Mesendoderm (in vitro differentiated cells): ENCODE results near the gene SCOC.

ENCODE experiments used
- DNase-seq: peaks from one replicate; pipeline ENCODE4 v3.0.0; 2013
- H2AK5ac ChIP-seq: 2 replicates; pipeline ENCODE4 v1.6.1; 2013; ENCODE audit warnings: low read length, inconsistent platforms
- H2BK120ac ChIP-seq: 2 replicates; pipeline ENCODE4 v1.6.1; 2013; ENCODE audit warnings: low read depth, mild to moderate bottlenecking, low read length, moderate library complexity, mixed read lengths
- H2BK15ac ChIP-seq: replicated peaks from 2 replicates; pipeline ENCODE4 v1.6.1; 2013; ENCODE audit warnings: low read depth, mild to moderate bottlenecking, moderate library complexity
- H2BK5ac ChIP-seq: 2 replicates; pipeline ENCODE4 v1.6.1; 2013; ENCODE audit warnings: low read length, inconsistent platforms
- H3K18ac ChIP-seq: 2 replicates; pipeline ENCODE4 v1.6.1; 2013; ENCODE audit warnings: mild to moderate bottlenecking, low read length, mixed read lengths
- H3K23ac ChIP-seq: one replicate; pipeline ENCODE4 v1.6.1; 2013; ENCODE audit warnings: low read length
- H3K27ac ChIP-seq: 2 replicates; pipeline ENCODE4 v1.5.1; 2013; ENCODE audit warnings: low read depth, mild to moderate bottlenecking, inconsistent platforms, low read length, moderate library complexity
- H3K27me3 ChIP-seq: 2 replicates; pipeline ENCODE4 v1.6.1; 2013; ENCODE audit warnings: low read length, control low read depth, mild to moderate bottlenecking, inconsistent platforms; ENCODE audit not compliant: insufficient read depth, poor library complexity
- H3K36me3 ChIP-seq: 2 replicates; pipeline ENCODE4 v1.6.1; 2013; ENCODE audit warnings: low read length, inconsistent platforms; ENCODE audit not compliant: control insufficient read depth, insufficient read depth
- H3K4ac ChIP-seq: one replicate; pipeline ENCODE4 v1.6.1; 2013; ENCODE audit warnings: low read depth, mild to moderate bottlenecking, low read length, moderate library complexity
- H3K4me1 ChIP-seq: 2 replicates; pipeline ENCODE4 v1.6.1; 2013; ENCODE audit warnings: low read depth, low read length, inconsistent platforms; ENCODE audit not compliant: control insufficient read depth
- H3K4me2 ChIP-seq: 2 replicates; pipeline ENCODE4 v1.6.1; 2013; ENCODE audit warnings: low read length
- H3K4me3 ChIP-seq: 2 replicates; pipeline ENCODE4 v1.5.1; 2013; ENCODE audit warnings: mild to moderate bottlenecking, low read length
- H3K56ac ChIP-seq: one replicate; pipeline ENCODE4 v1.6.1; 2013; ENCODE audit warnings: low read length
- H3K79me1 ChIP-seq: 2 replicates; pipeline ENCODE4 v1.6.1; 2013; ENCODE audit warnings: low read length, inconsistent platforms
- H3K79me2 ChIP-seq: 2 replicates; pipeline ENCODE4 v1.6.1; 2013; ENCODE audit warnings: mild to moderate bottlenecking, low read length; ENCODE audit not compliant: control insufficient read depth, insufficient read depth
- H3K9ac ChIP-seq: 2 replicates; pipeline ENCODE4 v1.6.1; 2013; ENCODE audit warnings: low read length, inconsistent platforms
- H4K5ac ChIP-seq: one replicate; pipeline ENCODE4 v1.6.1; 2013; ENCODE audit warnings: low read length
- H4K8ac ChIP-seq: one replicate; pipeline ENCODE4 v1.6.1; 2013; ENCODE audit warnings: low read depth, mild to moderate bottlenecking, control low read depth, low read length, moderate library complexity
- WGBS: extraction: QIAGEN DNeasy Blood & Tissue Kit; methylation state at CpG from one replicate; pipeline ENCODE4 v1.1.7; 2013; ENCODE audit warnings: low lambda C conversion rate, missing lambda C conversion rate; ENCODE audit not compliant: insufficient coverage; ENCODE audit errors: extremely low coverage; 5-methylcytosine and 5-hydroxymethylcytosine counted together

The SCOC gene

GRCh38 chr4:140353786-140354185, 19.7 kb upstream of the SCOC start:
- Histone ChIP-seq H3K4ac (no peak overlapping the region), H3K18ac (no peak overlapping the region), H3K4me1 (peaks cover 11% of the 10 kb centered on the region), H3K79me2 (no peaks in the 10 kb centered on the region), H3K4me3 (no peak overlapping the region), H2BK5ac (no peak overlapping the region), H3K9ac (no peak overlapping the region), H3K56ac (no peak overlapping the region), H3K27ac (no peak overlapping the region), H3K23ac (no peak overlapping the region), H4K5ac (no peak overlapping the region), H3K36me3 (no peaks in the 10 kb centered on the region), H4K8ac (no peak overlapping the region), H2BK120ac (no peak overlapping the region), H2AK5ac (no peak overlapping the region), H3K4me2 (no peak overlapping the region), H2BK15ac (no peak overlapping the region), H3K27me3 (no peaks in the 10 kb centered on the region), H3K79me1 (no peaks in the 10 kb centered on the region)
- WGBS = no CpG with 5 or more reads among the region's 6 CpGs
- no peak for DNase-seq

- Histone ChIP-seq H2BK120ac (no peak overlapping the region), H2BK5ac (no peak overlapping the region), H3K4me2 (no peak overlapping the region), H3K79me1 (no peaks in the 10 kb centered on the region), H3K4me3 (no peak overlapping the region), H3K36me3 (no peaks in the 10 kb centered on the region), H3K9ac (no peak overlapping the region), H3K56ac (no peak overlapping the region), H3K27me3 (no peaks in the 10 kb centered on the region), H2BK15ac (no peak overlapping the region), H2AK5ac (no peak overlapping the region), H3K4ac (no peak overlapping the region), H3K18ac (no peak overlapping the region), H3K23ac (no peak overlapping the region), H3K79me2 (no peaks in the 10 kb centered on the region), H3K4me1 (peaks cover 11% of the 10 kb centered on the region), H3K27ac (no peak overlapping the region), H4K5ac (no peak overlapping the region), H4K8ac (no peak overlapping the region)
- DNase-seq = no peak
- no CpG with 5 or more reads among the region's 1 CpG for WGBS
These were observed 18.2 kb upstream of the SCOC start for GRCh38 chr4:140355288-140355687.

GRCh38 chr4:140357868-140358267, 15.6 kb upstream of the SCOC start:
- H2BK120ac ChIP-seq = no peak overlapping the region
- H4K8ac ChIP-seq = no peak overlapping the region
- no peak overlapping the region for H3K18ac ChIP-seq
- no peak overlapping the region for H3K27ac ChIP-seq
- H3K79me1 ChIP-seq = no peaks in the 10 kb centered on the region
- H3K4me2 ChIP-seq = no peak overlapping the region
- H3K4me3 ChIP-seq = no peak overlapping the region
- no peak overlapping the region for H3K4ac ChIP-seq
- WGBS = no CpG with 5 or more reads among the region's 3 CpGs
- H3K56ac ChIP-seq = no peak overlapping the region
- H3K23ac ChIP-seq = no peak overlapping the region
- no peak overlapping the region for H2BK5ac ChIP-seq
- H3K9ac ChIP-seq = no peak overlapping the region
- no peak overlapping the region for H2AK5ac ChIP-seq
- H3K27me3 ChIP-seq = no peaks in the 10 kb centered on the region
- no peaks in the 10 kb centered on the region for H3K79me2 ChIP-seq
- no peak overlapping the region for H2BK15ac ChIP-seq
- H4K5ac ChIP-seq = no peak overlapping the region
- DNase-seq = peak; percentile 43
- peaks cover 8% of the 10 kb centered on the region for H3K4me1 ChIP-seq
- no peaks in the 10 kb centered on the region for H3K36me3 ChIP-seq

- Histone ChIP-seq H2BK15ac (no peak overlapping the region), H3K27ac (no peak overlapping the region), H3K4me3 (no peak overlapping the region), H2BK5ac (no peak overlapping the region), H3K9ac (no peak overlapping the region), H3K79me2 (no peaks in the 10 kb centered on the region), H3K36me3 (no peaks in the 10 kb centered on the region), H3K23ac (no peak overlapping the region), H3K4me1 (peaks cover 8% of the 10 kb centered on the region), H3K27me3 (no peaks in the 10 kb centered on the region), H3K79me1 (no peaks in the 10 kb centered on the region), H3K56ac (no peak overlapping the region), H4K5ac (no peak overlapping the region), H3K4ac (no peak overlapping the region), H3K18ac (no peak overlapping the region), H3K4me2 (no peak overlapping the region), H4K8ac (no peak overlapping the region), H2AK5ac (no peak overlapping the region), H2BK120ac (no peak overlapping the region)
- DNase-seq = no peak
- WGBS = no CpG with 5 or more reads among the region's 1 CpG
These were observed 15.2 kb upstream of the SCOC start for GRCh38 chr4:140358281-140358680.

- Histone ChIP-seq H3K56ac (no peak overlapping the region), H3K79me2 (no peaks in the 10 kb centered on the region), H3K9ac (no peak overlapping the region), H3K27ac (no peak overlapping the region), H3K18ac (no peak overlapping the region), H2BK5ac (peak overlapping the region; percentile 59), H2BK120ac (no peak overlapping the region), H3K36me3 (no peaks in the 10 kb centered on the region), H3K4me2 (no peak overlapping the region), H3K4me3 (no peak overlapping the region), H3K27me3 (no peaks in the 10 kb centered on the region), H4K5ac (no peak overlapping the region), H3K23ac (no peak overlapping the region), H2AK5ac (no peak overlapping the region), H3K4me1 (peaks cover 8% of the 10 kb centered on the region), H3K4ac (no peak overlapping the region), H4K8ac (no peak overlapping the region), H2BK15ac (no peak overlapping the region), H3K79me1 (no peaks in the 10 kb centered on the region)
- WGBS = no CpG with 5 or more reads among the region's 7 CpGs
- DNase-seq = peak; percentile 93
These were observed 13.7 kb upstream of the SCOC start for GRCh38 chr4:140359562-140360427.

- no peaks in the 10 kb centered on the region for H3K27me3 ChIP-seq
- no peak overlapping the region for H3K4me3 ChIP-seq
- no CpG with 5 or more reads among the region's 4 CpGs for WGBS
- H3K23ac ChIP-seq = no peak overlapping the region
- no peaks in the 10 kb centered on the region for H3K36me3 ChIP-seq
- no peak overlapping the region for H3K9ac ChIP-seq
- no peak overlapping the region for H2BK5ac ChIP-seq
- H4K8ac ChIP-seq = no peak overlapping the region
- H3K56ac ChIP-seq = no peak overlapping the region
- H3K79me2 ChIP-seq = no peaks in the 10 kb centered on the region
- no peak overlapping the region for H4K5ac ChIP-seq
- no peak overlapping the region for H2AK5ac ChIP-seq
- H2BK120ac ChIP-seq = no peak overlapping the region
- no peak overlapping the region for H3K4me2 ChIP-seq
- no peak for DNase-seq
- H3K27ac ChIP-seq = no peak overlapping the region
- H3K4ac ChIP-seq = no peak overlapping the region
- no peak overlapping the region for H3K18ac ChIP-seq
- H3K4me1 ChIP-seq = peaks cover 8% of the 10 kb centered on the region
- no peaks in the 10 kb centered on the region for H3K79me1 ChIP-seq
- no peak overlapping the region for H2BK15ac ChIP-seq
These were observed 12.3 kb upstream of the SCOC start for GRCh38 chr4:140361099-140361498.
